ENCODE data around the gene CST9.
"Not testable (repeated sequence)": the region's sequence is repeated elsewhere in the genome, so short reads cannot be mapped to it uniquely, and the experiment has no call there.

CST9 gene

GRCh38 chr20:23586735-23587525, 18.8 kb downstream of the CST9 start:
- DNase-seq: no peak

DNA sequence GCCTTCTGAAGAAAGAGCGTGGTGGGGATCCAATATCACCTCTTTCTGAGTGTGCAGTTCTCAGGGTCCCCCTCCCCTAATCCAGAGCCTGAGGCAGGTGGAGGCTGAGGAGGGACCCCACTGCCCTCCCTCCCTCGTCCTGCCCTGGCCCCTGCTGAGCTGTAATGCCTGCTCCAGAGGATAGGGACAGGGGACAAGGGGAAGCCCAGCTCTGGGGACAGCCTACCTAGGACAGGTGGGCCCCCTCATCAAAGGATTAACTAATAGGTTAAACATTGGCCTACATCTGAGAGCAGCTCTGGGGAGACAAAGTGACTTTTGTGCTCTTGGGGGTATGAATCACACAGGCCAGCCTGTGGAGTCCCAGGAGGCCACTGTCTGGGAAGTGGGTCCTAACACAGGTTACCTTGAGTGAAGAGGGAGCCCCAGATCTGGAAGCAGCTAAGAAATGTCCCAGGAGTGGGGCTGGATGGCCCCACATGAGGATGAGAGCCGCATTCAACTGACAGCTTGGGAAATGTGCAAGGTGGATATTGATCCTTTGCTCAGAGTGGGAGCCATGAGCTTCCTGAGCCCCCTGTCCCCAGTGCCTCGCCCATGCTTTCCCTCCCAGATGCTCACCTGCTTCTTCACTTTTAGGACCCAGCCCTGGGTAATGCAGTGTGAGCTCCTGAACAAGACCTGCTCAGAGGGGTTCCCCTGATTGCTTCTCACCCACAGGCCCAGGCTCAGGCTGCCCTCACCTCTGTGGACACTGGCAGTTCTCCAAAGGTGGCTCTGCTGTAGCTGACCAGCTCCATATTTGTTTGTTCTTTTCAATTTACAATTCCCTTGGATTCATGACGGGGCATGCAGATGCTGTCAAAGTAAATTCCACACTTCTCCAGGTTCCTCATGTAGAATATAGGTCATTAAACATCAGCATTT, 19.6 kb downstream of the CST9 start:
- no peak for DNase-seq

- DNase-seq: no peak
Observed at GRCh38 chr20:23585449-23585807, 20.3 kb downstream of the CST9 start.

GRCh38 chr20:23584434-23585199, 21.1 kb downstream of the CST9 start:
- DNase-seq: no peak

DNA sequence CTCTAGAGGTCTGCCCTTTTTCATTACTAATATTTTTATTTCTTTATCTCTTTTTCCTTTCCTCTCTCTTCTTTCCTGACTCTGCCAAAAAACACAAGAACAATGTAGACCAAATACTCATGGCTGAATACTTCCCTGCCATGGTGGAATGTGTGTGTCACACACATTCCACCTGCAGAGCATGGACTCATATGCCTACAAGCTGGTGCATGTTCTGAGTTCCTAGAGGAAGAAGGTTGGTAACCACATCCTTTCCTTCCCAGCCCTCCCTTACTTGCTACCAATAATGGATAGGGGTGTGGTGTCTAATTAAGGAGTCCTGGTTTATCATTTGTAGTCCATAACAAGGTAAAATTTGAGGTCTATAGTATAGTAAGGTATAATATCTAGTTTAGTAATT, 22.2 kb downstream of the CST9 start:
- no peak for DNase-seq

DNA sequence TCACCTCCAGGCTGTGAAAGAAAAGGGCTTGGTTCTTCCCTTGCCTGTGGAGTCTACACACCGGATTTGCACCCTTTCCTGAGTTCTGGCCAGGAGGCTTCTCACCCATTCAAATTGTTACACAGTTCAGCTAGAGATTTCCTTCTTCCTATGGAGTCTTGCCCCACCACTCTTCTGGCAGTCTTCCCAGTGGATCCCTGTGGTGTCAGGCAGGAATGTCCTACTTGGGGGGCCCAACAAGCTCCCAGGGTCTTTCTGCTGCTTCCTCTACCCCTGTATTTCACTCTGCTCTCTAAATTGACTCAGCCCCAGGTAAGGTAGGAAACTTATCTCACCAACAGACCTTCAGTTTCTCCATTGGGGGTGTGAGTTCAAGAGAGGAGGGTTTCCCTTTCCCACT, 23.4 kb downstream of the CST9 start:
- no peak for DNase-seq

DNA sequence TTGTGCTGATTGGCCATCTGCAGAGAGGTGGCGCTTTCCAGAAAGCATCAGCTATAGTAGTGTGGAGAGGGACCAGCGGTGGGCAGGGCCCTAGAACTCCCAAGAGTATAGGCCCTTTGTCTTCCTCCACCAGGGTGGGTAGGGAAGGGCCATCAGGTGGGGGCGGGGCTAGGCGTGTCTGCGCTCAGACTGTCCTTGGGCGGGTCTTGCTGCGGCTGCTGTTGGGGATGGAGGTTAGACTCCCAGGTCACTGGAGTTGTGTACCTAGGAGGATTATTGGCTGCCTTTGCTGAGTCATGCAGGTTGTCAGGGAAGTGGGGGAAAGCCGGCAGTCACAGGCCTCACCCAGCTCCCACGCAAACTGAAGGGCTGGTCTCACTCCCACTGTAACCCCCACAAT, 23.9 kb downstream of the CST9 start:
- not testable (repeated sequence) for DNase-seq

DNA sequence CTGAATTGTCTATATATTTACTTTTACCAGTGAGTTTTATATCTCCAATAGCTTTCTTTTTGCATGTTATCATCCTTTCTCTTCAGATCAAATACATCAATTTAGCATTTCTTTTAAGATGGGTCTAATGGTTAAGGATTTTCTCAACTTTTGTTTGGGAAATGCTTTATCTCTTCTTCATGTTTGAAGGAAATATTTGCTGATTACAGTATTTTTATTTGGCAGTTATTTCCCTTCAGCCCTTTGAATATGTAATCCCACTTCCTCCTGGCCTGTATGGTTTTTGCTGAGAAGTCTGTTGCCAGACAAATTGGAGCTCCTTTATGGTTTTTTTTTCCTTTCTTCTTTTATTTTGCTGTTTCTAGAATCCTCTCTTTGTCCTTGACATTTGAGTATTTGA, 30.7 kb downstream of the CST9 start:
- DNase-seq: no peak

- DNase-seq: no peak
Observed at GRCh38 chr20:23570178-23570760, 35.4 kb downstream of the CST9 start.

DNA sequence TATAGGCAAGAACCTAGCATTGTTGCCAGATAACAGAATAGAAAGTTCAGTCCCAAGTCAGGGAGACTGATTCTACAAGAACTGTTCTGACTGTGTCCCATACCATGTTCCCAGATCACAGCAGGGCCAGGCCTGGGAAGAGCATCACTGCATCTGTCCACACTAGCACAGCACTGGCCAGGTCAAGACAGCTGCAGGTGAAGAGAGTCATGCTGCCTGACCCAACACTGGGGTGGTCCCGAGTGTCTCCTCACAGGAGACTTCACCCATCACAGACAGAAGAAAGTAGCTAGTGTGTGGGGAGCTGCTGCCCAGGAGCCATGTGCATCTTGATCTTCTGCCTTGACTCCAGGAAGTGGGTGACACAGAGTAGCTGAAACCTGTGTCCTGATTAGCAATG, 36.1 kb downstream of the CST9 start:
- no peak for DNase-seq

- DNase-seq: no peak
Observed at GRCh38 chr20:23568971-23569330, 36.8 kb downstream of the CST9 start.

DNA sequence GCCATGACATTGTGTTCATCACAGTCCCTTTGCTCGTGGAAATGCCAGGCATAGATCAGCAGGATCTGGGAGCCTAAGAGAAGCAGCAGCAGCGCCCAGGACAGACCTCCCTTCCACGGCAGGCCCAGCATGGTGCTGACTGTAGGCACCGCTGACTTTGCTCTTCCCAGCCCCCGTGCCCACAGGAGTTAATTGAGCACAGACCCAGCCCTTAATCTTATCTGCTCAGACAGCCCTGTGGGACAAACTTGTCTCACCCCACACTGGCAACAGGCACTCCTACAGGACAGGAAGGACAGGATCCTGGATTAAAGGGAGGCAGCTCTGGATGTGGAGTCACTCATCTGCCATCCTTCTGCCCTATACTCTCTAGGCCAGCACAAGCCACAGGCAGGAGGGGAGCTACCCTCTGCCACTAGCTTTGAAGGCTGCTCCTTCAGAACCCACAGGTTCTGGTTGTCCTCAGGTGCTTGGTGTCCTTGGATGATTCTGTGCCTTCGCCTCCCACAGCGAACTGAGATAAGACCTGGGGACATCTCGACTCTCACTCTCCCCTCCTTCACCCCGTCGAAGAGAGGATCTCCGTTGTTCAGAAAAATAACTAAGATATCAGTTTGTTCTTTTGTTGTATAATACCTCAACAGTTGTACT, 37.3 kb downstream of the CST9 start, which contains the start of gene CST9L:
Gene CST9L, minus strand, starts transcription at position 165 of the 651 bp plus-strand sequence. Its CDS starts 34 bp downstream, at position 131.
- DNase-seq: no peak

DNA sequence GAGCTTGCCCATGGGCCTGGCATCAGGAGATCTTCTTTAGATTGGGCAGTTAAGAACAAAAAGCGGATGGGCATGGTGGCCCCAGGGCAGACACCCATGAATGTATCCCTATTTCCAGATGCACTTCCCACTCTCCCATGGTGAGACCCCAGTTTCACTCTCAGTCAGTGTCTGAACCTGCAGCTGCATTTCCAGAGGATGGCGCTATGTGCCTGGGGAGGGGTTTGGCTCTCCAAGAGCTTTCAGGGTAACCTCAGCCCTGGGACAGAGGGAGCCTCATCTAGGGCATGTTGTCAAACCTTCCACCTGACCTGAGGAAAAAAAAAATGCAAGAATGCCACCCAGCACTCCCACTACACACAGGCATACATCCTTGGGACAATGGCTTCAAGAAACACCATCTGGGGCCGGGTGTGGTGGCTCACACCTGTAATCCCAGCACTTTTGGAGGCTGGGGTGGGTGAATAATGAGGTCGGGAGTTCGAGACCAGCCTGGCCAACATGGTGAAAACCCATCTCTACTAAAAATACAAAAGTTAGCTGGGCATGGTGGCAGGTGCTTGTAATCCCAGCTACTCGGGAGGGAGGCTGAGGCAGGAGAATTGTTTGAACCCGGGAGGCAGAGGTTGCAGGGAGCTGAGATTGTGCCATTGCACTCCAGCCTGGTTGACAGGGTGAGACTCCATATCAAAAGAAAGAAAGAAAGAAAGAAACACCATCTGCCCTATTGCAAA, 39.4 kb downstream of the CST9 start:
- no peak for DNase-seq

DNA sequence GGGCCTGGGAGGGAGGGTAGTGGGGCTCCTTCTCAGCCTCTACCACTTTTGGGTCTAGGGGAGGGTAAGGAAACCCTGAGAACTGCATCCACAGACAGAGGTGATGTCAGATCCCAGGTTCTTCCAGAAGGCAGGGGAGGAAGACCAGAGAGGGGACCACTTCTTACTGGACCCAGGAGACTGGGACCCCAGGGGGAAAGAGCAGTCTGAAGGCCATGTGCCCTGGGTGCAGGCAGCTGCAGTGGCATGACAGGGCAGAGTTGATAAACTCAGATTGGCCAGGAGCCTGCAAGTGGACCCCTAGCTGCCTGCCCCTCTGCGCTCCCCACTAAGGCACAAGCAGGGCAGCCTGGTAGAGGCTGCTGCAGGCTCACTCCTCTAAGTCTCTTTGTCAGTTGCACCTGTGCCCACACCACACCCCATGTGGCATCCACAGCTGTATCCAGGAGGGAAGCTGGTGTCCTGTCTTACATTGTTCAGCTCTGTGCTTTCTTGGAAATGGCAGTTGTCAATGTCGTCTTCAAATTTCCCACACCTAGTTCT, 40.1 kb downstream of the CST9 start:
- DNase-seq: no peak

- DNase-seq: no peak
Observed at GRCh38 chr20:23564927-23565326, 40.8 kb downstream of the CST9 start.

DNA sequence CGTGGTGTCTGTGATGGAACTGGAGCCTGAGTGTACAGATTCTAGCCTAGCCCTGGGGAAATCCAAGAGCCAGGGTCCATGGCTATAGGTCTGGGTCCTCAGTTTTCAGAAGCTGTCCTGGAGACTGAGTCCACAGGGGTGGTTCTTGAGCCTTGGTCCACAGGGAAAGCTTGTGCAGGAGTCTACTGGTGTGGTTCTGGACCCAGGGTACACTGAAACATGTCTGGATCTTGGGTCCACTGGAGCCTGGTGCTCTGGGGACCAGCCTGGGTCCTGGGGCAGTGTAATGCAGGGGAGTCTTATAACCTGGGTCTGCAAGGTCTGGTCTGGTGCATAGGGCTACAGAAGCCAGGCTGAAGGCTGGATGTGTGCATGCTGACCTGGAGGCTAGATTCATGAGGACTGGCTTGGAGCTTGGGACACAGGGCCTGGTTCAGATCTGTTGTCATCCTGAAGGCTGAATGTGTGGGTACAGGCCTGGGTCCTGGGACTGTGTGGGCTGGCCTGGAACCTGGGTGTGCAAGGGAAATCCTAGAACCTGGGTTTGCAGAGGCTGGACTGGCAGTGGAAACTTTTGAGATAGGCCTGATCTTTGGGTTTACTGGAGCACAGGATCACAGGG, 42.9 kb downstream of the CST9 start:
- DNase-seq: no peak

DNA sequence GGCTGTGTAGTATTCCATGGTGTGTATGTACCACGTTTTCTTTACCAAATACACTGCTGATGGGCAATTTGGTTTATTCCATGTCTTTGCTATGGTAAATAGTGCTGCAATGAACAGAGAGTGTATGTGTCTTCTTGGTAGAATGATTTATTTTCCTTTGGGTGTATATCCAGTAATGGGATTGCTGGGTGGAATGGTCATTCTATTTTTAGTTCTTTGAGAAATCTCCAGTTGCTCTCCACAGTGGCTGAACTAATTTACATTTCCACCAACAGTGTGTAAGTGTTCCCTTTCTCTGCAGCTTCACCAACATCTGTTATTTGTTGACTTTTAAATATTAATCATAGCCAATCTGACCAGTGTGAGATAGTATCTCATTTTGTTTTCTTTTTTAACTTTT, 51.3 kb downstream of the CST9 start:
- DNase-seq: no peak
